Activated CD4-positive, alpha-beta T cell treated with anti-CD3 and anti-CD28 coated beads for 36 hours (primary cell): ENCODE measurements around the gene RNF224. TPM values are rescaled to one million over a fixed set of nuclear protein-coding genes. Genes with fewer than 3 reads are reported as not detected.
A peak's percentile ranks its signal among the peaks of the same experiment; 100 is the strongest.

Experiments
- ATAC-seq: fragments of 200-7000 bp; cut with Tn5 transposase; one replicate; pipeline ENCODE4 v1.10.0; 2021; ENCODE audit warnings: mild to moderate bottlenecking, moderate library complexity
- CTCF ChIA-PET: fragments of 350-600 bp; sonication (Branson Sonifier 250); formaldehyde crosslinking; loops from one replicate; lab custom pipeline; 2021; ENCODE audit warnings: antibody characterized with exemption; lab: Charles Lee
- POLR2A ChIA-PET: fragments of 350-600 bp; sonication (Branson Sonifier 250); formaldehyde crosslinking; loops from one replicate; lab custom pipeline; 2021; ENCODE audit warnings: antibody characterized with exemption, inconsistent platforms; lab: Charles Lee
- DNase-seq: peaks from one replicate; pipeline ENCODE4 v3.0.0-alpha.2; 2020
- H3K27ac Mint-ChIP-seq: one replicate; pipeline ENCODE4 v1.8.0; 2021; ENCODE audit warnings: mixed read lengths
- H3K27me3 Mint-ChIP-seq: one replicate; pipeline ENCODE4 v1.8.0; 2021; ENCODE audit warnings: mixed read lengths
- H3K36me3 Mint-ChIP-seq: one replicate; pipeline ENCODE4 v1.8.0; 2021; ENCODE audit warnings: low read depth, mixed read lengths
- H3K4me1 Mint-ChIP-seq: one replicate; pipeline ENCODE4 v1.8.0; 2021; ENCODE audit warnings: mixed read lengths
- H3K4me3 Mint-ChIP-seq: one replicate; pipeline ENCODE4 v1.8.0; 2021; ENCODE audit warnings: mild to moderate bottlenecking, moderate library complexity, mixed read lengths
- H3K9me3 Mint-ChIP-seq: one replicate; pipeline ENCODE4 v1.8.0; 2021; ENCODE audit warnings: low read depth, mixed read lengths
- intact Hi-C, 2 experiments: fragments of 100-400 bp; cut with DNase I in 1 of 2; cut with micrococcal nuclease in 1 of 2; formaldehyde crosslinking; loops; one replicate each; pipeline versions ENCODE4 v1.14.2 to v1.15.1; 2022 to 2024; cut with DNase I, micrococcal nuclease
- total RNA-seq, 2 experiments: library from RNA; stranded (reverse); gene quantifications; one replicate each; pipeline ENCODE4 v1.2.3, GENCODE V29; 2021

The RNF224 gene
- total RNA-seq, 2 experiments from 2014 or later = not detected

GRCh38 chr9:137186385-137186784, 40.9 kb upstream of the RNF224 start:
- POLR2A ChIA-PET = no interaction called here
- CTCF ChIA-PET = no interaction called here
- intact Hi-C loops = loop anchor here in 1 of 2 experiments (5.0 kb wide), 1 partner anchor 36 kb away; the partner anchor contains the start of gene RNF208
- H3K27me3 Mint-ChIP-seq = no peaks in the 10 kb centered on the region
- no peak for ATAC-seq
- H3K27ac Mint-ChIP-seq = peak overlapping the region; percentile 42
- peak overlapping the region; percentile 91 for H3K4me3 Mint-ChIP-seq
- H3K36me3 Mint-ChIP-seq = peaks cover 16% of the 10 kb centered on the region
- H3K4me1 Mint-ChIP-seq = peaks cover 33% of the 10 kb centered on the region
- no peak for DNase-seq
- no peaks in the 10 kb centered on the region for H3K9me3 Mint-ChIP-seq

GRCh38 chr9:137187386-137187785, 39.9 kb upstream of the RNF224 start:
- Mint-ChIP-seq H3K4me3 (peak overlapping the region; percentile 91), H3K27me3 (no peaks in the 10 kb centered on the region), H3K36me3 (peaks cover 12% of the 10 kb centered on the region), H3K9me3 (no peaks in the 10 kb centered on the region), H3K4me1 (peaks cover 33% of the 10 kb centered on the region), H3K27ac (peak overlapping the region; percentile 77)
- DNase-seq (no peak), ATAC-seq (no peak)
- ChIA-PET POLR2A (interaction anchor here (1.0 kb wide), 1 partner anchor 160 kb away, joined by 3 read pairs; no protein-coding TSS in a partner anchor), CTCF (no interaction called here)
- intact Hi-C loops = loop anchor here in 1 of 2 experiments (5.0 kb wide), 1 partner anchor 35 kb away; the partner anchor contains the start of gene RNF208

GRCh38 chr9:137188086-137188489, 39.2 kb upstream of the RNF224 start:
- H3K27ac Mint-ChIP-seq = peak overlapping the region; percentile 82
- peaks cover 33% of the 10 kb centered on the region for H3K4me1 Mint-ChIP-seq
- ChIA-PET CTCF (interaction anchor here (2.1 kb wide), 1 partner anchor 14 kb away, joined by 4 read pairs; no protein-coding TSS in a partner anchor), POLR2A (interaction anchor here (1.0 kb wide), 1 partner anchor 161 kb away, joined by 3 read pairs; no protein-coding TSS in a partner anchor)
- DNase-seq (no peak), ATAC-seq (peak; percentile 5)
- H3K9me3 Mint-ChIP-seq = no peaks in the 10 kb centered on the region
- H3K36me3 Mint-ChIP-seq = peaks cover 12% of the 10 kb centered on the region
- no peaks in the 10 kb centered on the region for H3K27me3 Mint-ChIP-seq
- intact Hi-C loops = loop anchor here (1.0 to 5.0 kb wide), 12 partner anchors 12 to 397 kb away; partner anchors contain the start of genes TPRN (in 2 of the 2), DPP7 (in 1 of the 2), MAN1B1 (in 1 of the 2) and NDOR1 (in 1 of the 2)
- H3K4me3 Mint-ChIP-seq = peak overlapping the region; percentile 91

GRCh38 chr9:137188490-137189296, 38.6 kb upstream of the RNF224 start, which contains the start of the genes ANAPC2 and SSNA1:
ANAPC2 (minus strand) TSS chr9:137188560; CDS start chr9:137188532, 28 bp downstream.
SSNA1 (plus strand) TSS chr9:137188676; CDS start chr9:137188727, 51 bp downstream.
- ATAC-seq (peak; percentile 85), DNase-seq (peak; percentile 96)
- peaks cover 33% of the 10 kb centered on the region for H3K4me1 Mint-ChIP-seq
- H3K27ac Mint-ChIP-seq = peak within 1 kb of the TSS; percentile 88
- no peaks in the 10 kb centered on the region for H3K27me3 Mint-ChIP-seq
- peaks cover 12% of the 10 kb centered on the region for H3K36me3 Mint-ChIP-seq
- intact Hi-C loops = loop anchor here (1.0 to 5.0 kb wide), 12 partner anchors 12 to 397 kb away; partner anchors contain the start of genes NDOR1 (in 2 of the 2), TMEM203 (in 2 of the 2), TPRN (in 2 of the 2) and DPP7 (in 1 of the 2)
- H3K9me3 Mint-ChIP-seq = no peaks in the 10 kb centered on the region
- H3K4me3 Mint-ChIP-seq = peak within 1 kb of the TSS; percentile 91
- ChIA-PET POLR2A (interaction anchor here (0.6 to 1.2 kb wide), 4 partner anchors 12 to 771 kb away, joined by 3 to 8 read pairs (median 4); partner anchors contain the start of gene TPRN), CTCF (interaction anchor here (0.5 to 2.1 kb wide), 19 partner anchors 8 to 1205 kb away, joined by 3 to 5 read pairs (median 3); partner anchors contain the start of genes RNF224 and TPRN)

GRCh38 chr9:137189297-137190295, 37.7 kb upstream of the RNF224 start:
- ATAC-seq = peak; percentile 1
- CTCF ChIA-PET = interaction anchor here (0.5 to 2.1 kb wide), 19 partner anchors 8 to 1205 kb away, joined by 3 to 5 read pairs (median 3); partner anchors contain the start of genes RNF224 and TPRN
- H3K36me3 Mint-ChIP-seq = peaks cover 12% of the 10 kb centered on the region
- intact Hi-C loops = loop anchor here (1.0 to 5.0 kb wide), 6 partner anchors 16 to 75 kb away; partner anchors contain the start of genes DPP7 (in 1 of the 2), NDOR1 (in 1 of the 2), RNF208 (in 1 of the 2) and TMEM203 (in 1 of the 2)
- H3K27ac Mint-ChIP-seq = peak overlapping the region; percentile 88
- POLR2A ChIA-PET = interaction anchor here (1.0 to 1.2 kb wide), 3 partner anchors 11 to 94 kb away, joined by 3 to 8 read pairs (median 4); partner anchors contain the start of gene TPRN
- no peaks in the 10 kb centered on the region for H3K27me3 Mint-ChIP-seq
- H3K4me3 Mint-ChIP-seq = peak overlapping the region; percentile 91
- peaks cover 29% of the 10 kb centered on the region for H3K4me1 Mint-ChIP-seq
- H3K9me3 Mint-ChIP-seq = no peaks in the 10 kb centered on the region
- DNase-seq = no peak

GRCh38 chr9:137190315-137190856, 36.9 kb upstream of the RNF224 start:
- CTCF ChIA-PET = interaction anchor here (0.7 to 2.1 kb wide), 6 partner anchors 10 to 185 kb away, joined by 3 to 5 read pairs (median 4); partner anchors contain the start of gene TPRN
- intact Hi-C loops = no loop called here
- DNase-seq (no peak), ATAC-seq (no peak)
- POLR2A ChIA-PET = no interaction called here
- H3K4me3 Mint-ChIP-seq = peak overlapping the region; percentile 91
- H3K27me3 Mint-ChIP-seq = no peaks in the 10 kb centered on the region
- peaks cover 12% of the 10 kb centered on the region for H3K36me3 Mint-ChIP-seq
- H3K27ac Mint-ChIP-seq = no peak overlapping the region
- no peaks in the 10 kb centered on the region for H3K9me3 Mint-ChIP-seq
- H3K4me1 Mint-ChIP-seq = peaks cover 27% of the 10 kb centered on the region

GRCh38 chr9:137191245-137191644, 36.1 kb upstream of the RNF224 start:
- Mint-ChIP-seq H3K36me3 (peaks cover 10% of the 10 kb centered on the region), H3K4me3 (no peak overlapping the region), H3K4me1 (peaks cover 22% of the 10 kb centered on the region), H3K9me3 (no peaks in the 10 kb centered on the region), H3K27ac (no peak overlapping the region), H3K27me3 (no peaks in the 10 kb centered on the region)
- intact Hi-C loops = no loop called here
- no peak for DNase-seq
- ChIA-PET POLR2A (interaction anchor here (0.6 kb wide), 1 partner anchor 344 kb away, joined by 6 read pairs; no protein-coding TSS in a partner anchor), CTCF (interaction anchor here (1.2 to 1.7 kb wide), 2 partner anchors 32 to 162 kb away, joined by 3 to 4 read pairs; no protein-coding TSS in a partner anchor)
- ATAC-seq = no peak

- H3K27ac Mint-ChIP-seq = no peak overlapping the region
- ChIA-PET CTCF (interaction anchor here (1.2 to 1.7 kb wide), 3 partner anchors 15 to 163 kb away, joined by 3 to 4 read pairs (median 3); no protein-coding TSS in a partner anchor), POLR2A (interaction anchor here (0.6 kb wide), 1 partner anchor 343 kb away, joined by 6 read pairs; no protein-coding TSS in a partner anchor)
- intact Hi-C loops = no loop called here
- no peak overlapping the region for H3K4me3 Mint-ChIP-seq
- no peaks in the 10 kb centered on the region for H3K9me3 Mint-ChIP-seq
- no peak for DNase-seq
- H3K27me3 Mint-ChIP-seq = no peaks in the 10 kb centered on the region
- H3K36me3 Mint-ChIP-seq = peaks cover 9% of the 10 kb centered on the region
- H3K4me1 Mint-ChIP-seq = peaks cover 17% of the 10 kb centered on the region
- ATAC-seq = no peak
These were observed 35.4 kb upstream of the RNF224 start for GRCh38 chr9:137191691-137192447.

GRCh38 chr9:137192448-137192780, 34.9 kb upstream of the RNF224 start:
- no peak for DNase-seq
- POLR2A ChIA-PET = no interaction called here
- Mint-ChIP-seq H3K4me1 (peaks cover 13% of the 10 kb centered on the region), H3K36me3 (peaks cover 9% of the 10 kb centered on the region), H3K27me3 (no peaks in the 10 kb centered on the region), H3K9me3 (no peaks in the 10 kb centered on the region), H3K4me3 (no peak overlapping the region), H3K27ac (no peak overlapping the region)
- ATAC-seq = no peak
- intact Hi-C loops = no loop called here
- CTCF ChIA-PET = interaction anchor here (1.7 kb wide), 2 partner anchors 16 to 163 kb away, joined by 3 to 4 read pairs; no protein-coding TSS in a partner anchor
